K562 treated with DMSO at 1 percent for 24 hours (cell line): ENCODE data around the gene SPRR2D. TPM values are rescaled to one million over a fixed set of nuclear protein-coding genes. Genes with fewer than 3 reads are reported as not detected.

Experiments
- total RNA-seq: library from RNA; unstranded; fragments of 300-600 nt; gene quantifications from 2 replicates; pipeline ENCODE4 v1.2.3, GENCODE V29; 2022; ENCODE audit warnings: low read depth; ENCODE audit not compliant: insufficient read depth

SPRR2D gene
- 13.6 and 13.7 TPM in 2 replicates for total RNA-seq

DNA sequence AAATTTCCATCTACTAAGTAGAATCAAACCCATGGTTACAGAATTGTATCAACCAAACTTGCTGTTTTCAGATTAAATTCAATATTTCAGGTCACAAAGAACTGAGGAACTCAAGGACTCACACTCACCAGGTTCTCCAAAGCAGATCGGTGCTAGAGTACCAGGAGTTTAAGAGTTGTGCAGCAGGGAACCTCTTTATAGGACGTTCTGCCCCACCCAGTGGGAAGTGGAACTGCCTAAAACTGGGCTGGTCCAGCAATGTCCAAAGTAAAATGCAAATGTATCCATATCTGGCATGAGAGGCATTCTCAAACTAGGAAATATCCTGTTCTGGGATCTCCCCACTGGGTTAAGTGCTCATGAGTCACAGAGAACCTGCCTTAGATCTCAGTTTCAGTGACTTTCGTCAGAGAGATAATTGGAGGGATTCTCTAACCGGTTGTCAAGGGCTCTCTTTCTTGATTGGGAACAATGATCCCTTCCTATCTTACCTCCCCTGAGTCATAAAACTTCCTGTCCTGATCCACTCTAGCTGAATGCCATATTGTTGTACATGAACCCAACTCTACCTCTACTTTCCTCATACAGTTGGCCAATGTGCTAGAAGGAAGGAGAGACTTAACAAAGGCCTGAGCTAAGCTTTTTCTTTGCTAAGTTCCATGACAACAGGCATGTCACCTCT lies at the start of gene SPRR2D:
SPRR2D (minus strand) TSS at position 171 of the 682 bp plus-strand sequence. CDS start 774 bp downstream, outside the sequence.

DNA sequence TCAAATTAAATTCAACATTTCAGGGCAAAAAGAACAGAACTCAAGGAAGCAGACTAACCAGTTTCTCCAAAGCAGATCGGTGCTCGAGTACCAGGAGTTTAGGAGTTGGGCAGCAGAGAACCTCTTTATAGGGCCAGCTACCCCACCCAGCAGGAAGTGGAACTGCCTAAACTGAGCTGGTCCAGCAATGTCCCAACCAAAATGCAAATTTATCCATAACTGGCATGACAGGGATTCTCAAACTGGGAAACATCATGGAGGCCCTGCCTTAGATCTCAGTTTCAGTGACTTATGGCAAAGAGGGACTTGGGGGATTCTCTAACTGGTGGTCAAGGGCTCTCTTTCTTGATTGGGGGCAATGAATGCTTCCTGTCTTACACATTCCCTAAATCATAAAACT lies 30.6 kb upstream of the SPRR2D start, which contains the start of gene SPRR2B:
SPRR2B (minus strand) TSS at position 101 of the 400 bp plus-strand sequence. CDS start 772 bp downstream, outside the sequence.

DNA sequence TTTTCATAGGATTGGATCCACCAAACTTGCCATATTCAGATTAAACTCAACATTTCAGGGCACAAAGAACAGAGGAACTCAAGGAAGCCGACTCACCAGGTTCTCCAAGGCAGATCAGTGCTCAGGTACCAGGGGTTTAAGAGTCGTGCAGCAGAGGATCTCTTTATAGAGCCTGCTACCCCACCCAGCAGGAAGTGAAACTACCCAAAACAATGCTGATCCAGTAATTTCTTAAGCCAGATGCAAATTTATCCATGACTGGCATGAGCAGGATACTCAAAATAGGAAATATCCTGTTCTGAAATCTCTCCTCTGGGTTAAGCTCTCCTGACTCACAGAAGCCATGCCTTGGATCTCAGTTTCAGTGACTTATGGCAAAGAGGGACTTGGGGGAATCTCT lies 16.5 kb upstream of the SPRR2D start, which contains the start of gene SPRR2A:
SPRR2A (minus strand) TSS at position 138 of the 400 bp plus-strand sequence. CDS start 777 bp downstream, outside the sequence.

DNA sequence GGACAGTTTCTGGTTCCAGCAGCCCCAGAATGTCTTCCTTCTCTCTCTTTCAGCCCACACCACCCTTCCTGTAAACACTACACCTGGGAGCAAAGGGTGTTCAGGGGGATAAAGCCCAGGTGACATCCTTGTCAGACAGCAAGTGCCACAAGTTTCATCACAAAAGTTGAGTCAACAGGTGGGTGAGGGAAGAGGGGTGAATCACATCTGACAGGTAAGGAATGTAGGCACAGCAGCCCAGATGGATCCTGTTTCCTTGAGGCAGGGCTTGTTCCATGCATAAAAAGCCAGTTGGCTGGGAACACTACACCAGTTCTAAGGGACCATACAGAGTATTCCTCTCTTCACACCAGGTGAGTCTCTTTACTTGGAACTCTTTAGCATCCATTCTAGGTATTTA lies 10.0 kb downstream of the SPRR2D start, which contains the start of gene SPRR1B:
SPRR1B (plus strand) TSS at position 309 of the 400 bp plus-strand sequence. CDS start 1,143 bp downstream, outside the sequence.

DNA sequence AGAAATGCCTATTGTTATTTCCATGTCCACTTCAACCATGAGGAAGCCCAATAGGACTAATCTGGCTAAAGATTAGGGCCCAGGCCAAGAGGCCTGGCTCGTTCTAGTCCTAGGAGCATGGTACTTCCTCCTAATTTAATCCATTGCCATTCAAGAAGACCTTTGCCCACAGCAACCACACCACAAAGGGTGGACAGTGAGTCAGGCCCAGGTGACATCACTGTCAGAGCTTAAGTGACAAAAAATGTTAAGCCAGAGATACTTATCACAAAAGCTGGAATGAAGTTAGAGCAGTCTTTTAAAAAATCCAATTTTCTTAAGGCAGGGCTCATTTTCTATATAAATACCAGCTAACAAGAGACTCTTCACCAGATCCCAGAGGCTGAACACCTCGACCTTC lies 39.5 kb downstream of the SPRR2D start, which contains the start of gene SPRR3:
SPRR3 (plus strand) TSS at position 368 of the 400 bp plus-strand sequence. CDS start 1,272 bp downstream, outside the sequence.

Other genes starting within 250 kb of the SPRR2D start
- not detected in 2 replicates for gene LCE1D, start 244.4 kb downstream of the SPRR2D start, total RNA-seq
- gene LCE1C, start 234.5 kb downstream of the SPRR2D start, total RNA-seq = not detected in 2 replicates
- gene LCE1B, start 229.1 kb downstream of the SPRR2D start, total RNA-seq = not detected in 2 replicates
- gene LCE1A, start 213.6 kb downstream of the SPRR2D start, total RNA-seq = not detected in 2 replicates
- not detected in 2 replicates for gene LCE6A, start 198.3 kb downstream of the SPRR2D start, total RNA-seq
- gene LCE7A, start 181.1 kb downstream of the SPRR2D start, total RNA-seq = not detected in 2 replicates
- gene SMCP, start 162.8 kb downstream of the SPRR2D start, total RNA-seq = not detected in 2 replicates
- not detected in 2 replicates for gene IVL, start 132.6 kb downstream of the SPRR2D start, total RNA-seq
- not detected in 2 replicates for gene SPRR5, start 93.9 kb downstream of the SPRR2D start, total RNA-seq
- not detected in 2 replicates for gene SPRR4, start 70.5 kb downstream of the SPRR2D start, total RNA-seq
- not detected in 2 replicates for gene SPRR1A, start 57.0 kb downstream of the SPRR2D start, total RNA-seq
- not detected in 2 replicates for gene SPRR3, start 39.4 kb downstream of the SPRR2D start, total RNA-seq
- not detected in 2 replicates for gene SPRR1B, start 9.9 kb downstream of the SPRR2D start, total RNA-seq
- not detected in 2 replicates for gene SPRR2A, start 16.4 kb upstream of the SPRR2D start, total RNA-seq
- not detected in 2 replicates for gene SPRR2B, start 30.5 kb upstream of the SPRR2D start, total RNA-seq
- gene SPRR2E, start 53.4 kb upstream of the SPRR2D start, total RNA-seq = not detected in 2 replicates
- gene SPRR2F, start 72.4 kb upstream of the SPRR2D start, total RNA-seq = not detected in 2 replicates
- not detected in 2 replicates for gene SPRR2G, start 109.8 kb upstream of the SPRR2D start, total RNA-seq
- not detected in 2 replicates for gene LELP1, start 162.3 kb upstream of the SPRR2D start, total RNA-seq
- gene PRR9, start 176.5 kb upstream of the SPRR2D start, total RNA-seq = 0.74 and 1.4 TPM in 2 replicates
- not detected in 2 replicates for gene LORICRIN, start 218.6 kb upstream of the SPRR2D start, total RNA-seq